GM12801 (cell line): ENCODE results near the gene GAS2L1.

Experiments
- TF ChIP-seq, protein P1 (sequence below): IDR thresholded peaks from one replicate; pipeline ENCODE4 v1.5.1; 2011; ENCODE audit warnings: control low read depth; ENCODE audit not compliant: insufficient read length; ENCODE audit errors: extremely low read depth

The GAS2L1 gene

GRCh38 chr22:29316141-29316828 lies 9.8 kb downstream of the GAS2L1 start:
- TF ChIP-seq, protein P1, sequence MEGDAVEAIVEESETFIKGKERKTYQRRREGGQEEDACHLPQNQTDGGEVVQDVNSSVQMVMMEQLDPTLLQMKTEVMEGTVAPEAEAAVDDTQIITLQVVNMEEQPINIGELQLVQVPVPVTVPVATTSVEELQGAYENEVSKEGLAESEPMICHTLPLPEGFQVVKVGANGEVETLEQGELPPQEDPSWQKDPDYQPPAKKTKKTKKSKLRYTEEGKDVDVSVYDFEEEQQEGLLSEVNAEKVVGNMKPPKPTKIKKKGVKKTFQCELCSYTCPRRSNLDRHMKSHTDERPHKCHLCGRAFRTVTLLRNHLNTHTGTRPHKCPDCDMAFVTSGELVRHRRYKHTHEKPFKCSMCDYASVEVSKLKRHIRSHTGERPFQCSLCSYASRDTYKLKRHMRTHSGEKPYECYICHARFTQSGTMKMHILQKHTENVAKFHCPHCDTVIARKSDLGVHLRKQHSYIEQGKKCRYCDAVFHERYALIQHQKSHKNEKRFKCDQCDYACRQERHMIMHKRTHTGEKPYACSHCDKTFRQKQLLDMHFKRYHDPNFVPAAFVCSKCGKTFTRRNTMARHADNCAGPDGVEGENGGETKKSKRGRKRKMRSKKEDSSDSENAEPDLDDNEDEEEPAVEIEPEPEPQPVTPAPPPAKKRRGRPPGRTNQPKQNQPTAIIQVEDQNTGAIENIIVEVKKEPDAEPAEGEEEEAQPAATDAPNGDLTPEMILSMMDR = no peak

DNA sequence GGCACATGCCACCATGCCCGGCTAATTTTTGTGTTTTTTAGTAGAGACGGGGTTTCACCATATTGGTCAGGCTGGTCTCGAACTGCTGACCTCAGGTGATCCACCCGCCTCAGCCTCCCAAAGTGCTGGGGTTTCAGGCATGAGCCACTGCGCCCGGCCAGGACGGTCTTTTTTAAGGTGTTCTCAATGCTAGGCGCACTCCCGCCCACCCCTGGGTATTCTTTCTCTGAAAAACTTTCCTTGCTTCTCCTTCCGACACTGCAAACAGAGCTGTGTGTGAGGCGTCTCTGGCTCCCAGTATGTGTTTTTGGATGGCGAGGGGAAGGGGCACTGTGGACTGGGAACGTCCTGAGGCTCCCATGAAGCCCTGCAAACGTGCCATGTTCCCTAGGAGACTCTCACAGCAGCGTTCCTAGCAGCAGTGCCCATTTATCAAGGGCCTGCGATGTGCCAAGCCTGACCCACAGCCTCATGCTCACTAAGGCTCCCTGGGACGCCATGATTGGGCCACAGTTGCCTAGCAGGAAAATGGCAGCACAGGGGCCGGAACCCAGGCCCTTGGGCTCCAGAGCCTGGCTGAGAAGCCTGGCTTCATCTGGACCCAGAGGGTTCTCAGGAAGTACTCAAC lies 11.5 kb downstream of the GAS2L1 start:
- TF ChIP-seq, protein P1 = no peak

GRCh38 chr22:29319072-29319471 lies 12.6 kb downstream of the GAS2L1 start:
- TF ChIP-seq, protein P1 = no peak

GRCh38 chr22:29320546-29320945 lies 14.1 kb downstream of the GAS2L1 start:
- TF ChIP-seq, protein P1 = no peak

- TF ChIP-seq, protein P1 = no peak
These were observed 17.2 kb downstream of the GAS2L1 start for GRCh38 chr22:29323641-29324040.

GRCh38 chr22:29325356-29325755 lies 18.9 kb downstream of the GAS2L1 start:
- TF ChIP-seq, protein P1 = no peak

DNA sequence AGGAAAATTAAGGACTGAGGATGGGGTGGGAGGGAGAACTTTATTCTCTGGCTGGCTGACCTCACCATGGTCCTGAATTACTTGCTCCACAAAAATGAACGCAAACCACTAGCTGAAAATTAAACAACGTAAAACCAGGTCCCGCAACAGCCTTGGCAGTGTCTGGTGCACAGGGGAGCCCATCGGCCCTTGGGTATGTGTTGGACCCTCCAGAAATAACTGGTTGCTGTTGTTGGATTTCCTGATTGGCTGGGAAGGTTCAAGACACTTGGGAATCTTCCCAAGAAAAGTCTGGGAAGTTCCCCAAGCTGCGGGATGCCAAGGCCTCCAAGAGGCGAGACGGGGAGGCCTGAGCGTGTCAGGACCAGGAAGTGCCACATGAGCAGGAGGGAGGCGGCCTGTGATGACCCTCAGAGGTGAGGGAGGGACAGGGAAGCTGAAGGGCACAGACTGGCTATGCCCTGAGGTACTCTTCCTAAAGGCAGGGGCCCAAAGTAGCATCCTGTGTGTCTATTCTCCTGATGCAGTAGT lies 19.4 kb downstream of the GAS2L1 start:
- TF ChIP-seq, protein P1 = no peak
